SK-N-SH (cell line): ENCODE results near the gene MRPL52. TPM values are rescaled to one million over a fixed set of nuclear protein-coding genes. Genes with fewer than 3 reads are reported as not detected.

Experiments used
- CTCF ChIA-PET: fragments of 300-600, 350-600 bp; formaldehyde crosslinking; extraction: SDS; loops from one replicate; lab custom pipeline; 2021; lab: Yijun Ruan, JAX
- POLR2A ChIA-PET: fragments of 350-600 bp; sonication (Branson Sonifier 250); formaldehyde crosslinking; extraction: SDS; loops from one replicate; lab custom pipeline; 2020; ENCODE audit warnings: antibody characterized with exemption, inconsistent platforms; lab: Yijun Ruan, JAX
- DNase-seq: peaks from one replicate; pipeline ENCODE4 v3.0.0; 2012
- H2AFZ ChIP-seq: fragments of 200-600 bp; sonication (generic); 2 replicates; pipeline ENCODE4 v1.8.1; 2016; ENCODE audit warnings: antibody characterized with exemption, mild to moderate bottlenecking, low read depth
- H3F3A ChIP-seq: fragments of 200-600 bp; sonication (generic); replicated peaks from 2 replicates; pipeline ENCODE3; 2016; ENCODE audit warnings: antibody characterized with exemption, mild to moderate bottlenecking; ENCODE audit not compliant: insufficient read depth
- H3K27ac ChIP-seq, 2 experiments: fragments of 200-500 bp in 1 of 2; fragments of 200-600 bp in 1 of 2; sonication (Bioruptor generic) in 1 of 2; sonication (generic), shearing (Covaris generic) in 1 of 2; 2 replicates each; pipeline versions ENCODE4 v1.5.1 to v1.6.1; 2014 to 2016; ENCODE audit warnings: low read depth in 2 of 2, inconsistent platforms in 1 of 2, low read length in 1 of 2, mild to moderate bottlenecking in 1 of 2, mixed read lengths in 1 of 2
- H3K27me3 ChIP-seq: fragments of 200-600 bp; sonication (generic), shearing (Covaris generic); 2 replicates; pipeline ENCODE4 v1.6.1; 2016; ENCODE audit warnings: mixed run types; ENCODE audit not compliant: insufficient read depth
- H3K36me3 ChIP-seq, 2 experiments: fragments of 200-500 bp in 1 of 2; fragments of 200-600 bp in 1 of 2; sonication (Bioruptor generic) in 1 of 2; sonication (generic) in 1 of 2; replicated peaks in 1 of 2; 2 replicates each; pipeline versions ENCODE3 to v1.5.1; 2014 to 2016; ENCODE audit warnings: low read length in 1 of 2, mild to moderate bottlenecking in 1 of 2; ENCODE audit not compliant: insufficient read depth in 2 of 2, control insufficient read depth in 1 of 2
- H3K4me1 ChIP-seq, 2 experiments: fragments of 200-500 bp in 1 of 2; fragments of 200-600 bp in 1 of 2; sonication (Bioruptor generic) in 1 of 2; sonication (generic), shearing (Covaris generic) in 1 of 2; 2 replicates each; pipeline versions ENCODE4 v1.5.1 to v1.6.1; 2014 to 2016; ENCODE audit warnings: low read depth in 1 of 2, low read length in 1 of 2, mixed run types in 1 of 2; ENCODE audit not compliant: insufficient read depth in 2 of 2, control insufficient read depth in 1 of 2
- H3K4me2 ChIP-seq: fragments of 200-600 bp; sonication (generic), shearing (Covaris generic); 2 replicates; pipeline ENCODE4 v1.6.1; 2017; ENCODE audit warnings: mixed run types
- H3K4me3 ChIP-seq, 2 experiments: fragments of 200-500 bp in 1 of 2; fragments of 200-600 bp in 1 of 2; sonication (Bioruptor generic) in 1 of 2; sonication (generic), shearing (Covaris generic) in 1 of 2; 2 replicates each; pipeline versions ENCODE4 v1.5.1 to v1.8.1; 2014 to 2016; ENCODE audit warnings: low read depth in 2 of 2, inconsistent platforms in 1 of 2, low read length in 1 of 2, mild to moderate bottlenecking in 1 of 2, mixed read lengths in 1 of 2, moderate library complexity in 1 of 2
- H3K79me2 ChIP-seq: fragments of 200-600 bp; sonication (generic); 2 replicates; pipeline ENCODE4 v1.8.1; 2017; ENCODE audit warnings: mild to moderate bottlenecking; ENCODE audit not compliant: insufficient read depth
- H3K9ac ChIP-seq: fragments of 200-600 bp; sonication (generic); 2 replicates; pipeline ENCODE4 v1.6.1; 2017; ENCODE audit warnings: mixed run types
- H3K9me2 ChIP-seq: fragments of 200-600 bp; sonication (generic); 2 replicates; pipeline ENCODE4 v1.6.1; 2017; ENCODE audit warnings: mixed run types
- H3K9me3 ChIP-seq: fragments of 200-600 bp; sonication (generic); 2 replicates; pipeline ENCODE4 v1.6.1; 2017; ENCODE audit warnings: mixed run types, mild to moderate bottlenecking, moderate library complexity
- H4K20me1 ChIP-seq: fragments of 200-600 bp; sonication (generic); 2 replicates; pipeline ENCODE4 v1.6.1; 2017; ENCODE audit warnings: mild to moderate bottlenecking, mixed run types; ENCODE audit not compliant: insufficient read depth
- EZH2phosphoT487 ChIP-seq: fragments of 200-600 bp; sonication (generic); IDR thresholded peaks from 2 replicates; pipeline ENCODE4 v1.6.1; 2017; ENCODE audit warnings: low read depth, mixed run types, mild to moderate bottlenecking, antibody characterized with exemption, moderate library complexity, borderline replicate concordance
- FOXJ3 ChIP-seq: sonication (generic); formaldehyde crosslinking; IDR thresholded peaks from 2 replicates; pipeline ENCODE4 v1.5.1; 2020; ENCODE audit warnings: mild to moderate bottlenecking, missing genetic modification reagents
- FOXM1 ChIP-seq: IDR thresholded peaks from 2 replicates; pipeline ENCODE4 v1.4.0; 2012; ENCODE audit warnings: low read depth, mild to moderate bottlenecking
- MAX ChIP-seq: IDR thresholded peaks from 2 replicates; pipeline ENCODE4 v1.4.0; 2012; ENCODE audit warnings: low read depth
- NFIC ChIP-seq: IDR thresholded peaks from 2 replicates; pipeline ENCODE4 v1.4.0; 2012; ENCODE audit warnings: borderline replicate concordance
- NRF1 ChIP-seq: IDR thresholded peaks from 2 replicates; pipeline ENCODE4 v1.6.1; 2012; ENCODE audit warnings: low read depth, mild to moderate bottlenecking, low read length
- POLR2AphosphoS5 ChIP-seq: IDR thresholded peaks from 2 replicates; pipeline ENCODE4 v1.6.1; 2012; ENCODE audit warnings: low read depth, low read length
- RAD21 ChIP-seq: IDR thresholded peaks from 2 replicates; pipeline ENCODE4 v1.6.1; 2012; ENCODE audit warnings: mild to moderate bottlenecking, low read length
- RCOR1 ChIP-seq: fragments of 150-350 bp; IDR thresholded peaks from 2 replicates; pipeline ENCODE4 v1.6.1; 2017; ENCODE audit warnings: antibody characterized with exemption, low read length
- REST ChIP-seq: IDR thresholded peaks from 2 replicates; pipeline ENCODE4 v1.6.1; 2012; ENCODE audit warnings: mild to moderate bottlenecking, low read depth, low read length, moderate library complexity
- RFX5 ChIP-seq: IDR thresholded peaks from 2 replicates; pipeline ENCODE4 v1.6.1; 2012; ENCODE audit warnings: mild to moderate bottlenecking, improper control_type of control experiment, low read length
- RXRA ChIP-seq: IDR thresholded peaks from 2 replicates; pipeline ENCODE4 v1.4.0; 2012; ENCODE audit warnings: low read depth, mild to moderate bottlenecking, borderline replicate concordance
- SMC3 ChIP-seq: IDR thresholded peaks from 2 replicates; pipeline ENCODE4 v1.6.1; 2012; ENCODE audit warnings: low read depth, low read length, improper control_type of control experiment
- TAF1 ChIP-seq: IDR thresholded peaks from 2 replicates; pipeline ENCODE4 v1.6.1; 2012; ENCODE audit warnings: low read depth, mild to moderate bottlenecking, low read length, moderate library complexity, borderline replicate concordance
- TCF12 ChIP-seq: IDR thresholded peaks from 2 replicates; pipeline ENCODE4 v1.4.0; 2012
- WGBS: methylation state at CpG from one replicate; pipeline ENCODE4 v1.1.6; 2017; ENCODE audit warnings: low lambda C conversion rate; 5-methylcytosine and 5-hydroxymethylcytosine counted together
- polyA plus RNA-seq, 3 experiments: library from polyadenylated mRNA; depleted of rRNA; stranded (reverse); fragments of >200 nt; gene quantifications; 2 replicates each; pipeline ENCODE4 v1.2.3, GENCODE V29; 2012
- TF ChIP-seq, protein P1 (sequence below): IDR thresholded peaks from 2 replicates; pipeline ENCODE4 v1.4.0; 2012; ENCODE audit warnings: low read depth, borderline replicate concordance
- TF ChIP-seq, protein P2 (sequence below): IDR thresholded peaks from 2 replicates; pipeline ENCODE4 v1.4.0; 2012; ENCODE audit warnings: low read depth, borderline replicate concordance
- TF ChIP-seq, protein P3 (sequence below): IDR thresholded peaks from 2 replicates; pipeline ENCODE4; 2012
- TF ChIP-seq, protein P4 (sequence below): fragments of 200-600 bp; sonication (generic); IDR thresholded peaks from 2 replicates; pipeline ENCODE4 v1.6.1; 2017; ENCODE audit warnings: antibody characterized with exemption, mild to moderate bottlenecking, moderate library complexity

MRPL52 gene
- polyA plus RNA-seq, 1 of the 3 experiments (the other 2 are of a cell fraction), result 116 TPM

GRCh38 chr14:22843123-22843925 is 13.6 kb downstream of the MRPL52 start:
- Histone ChIP-seq H3K4me1 (peaks cover 8 to 15% of the 10 kb centered on the region in 2 experiments; a peak in 2 of 4 replicates), H3K4me3 (no peak overlapping the region), H3K9ac (no peak overlapping the region), H3K9me2 (no peaks in the 10 kb centered on the region), H4K20me1 (no peaks in the 10 kb centered on the region), H3K27me3 (no peaks in the 10 kb centered on the region), H3K36me3 (peaks cover 0 to 9% of the 10 kb centered on the region in 2 experiments), H3K9me3 (no peaks in the 10 kb centered on the region), H3K4me2 (no peak overlapping the region), H3K27ac (no peak overlapping the region), H2AFZ (no peak overlapping the region), H3K79me2 (peaks cover 24% of the 10 kb centered on the region), H3F3A (peaks cover 5% of the 10 kb centered on the region)
- WGBS, result 80% methylated on average over 20 of the region's 21 CpGs
- CTCF ChIA-PET, result interaction anchor here (1.1 to 1.8 kb wide), 2 partner anchors 9 to 10 kb away, joined by 4 to 7 read pairs; no protein-coding TSS in a partner anchor
- DNase-seq, result no peak
- POLR2A ChIA-PET, result no interaction called here
- TF ChIP-seq, protein P1, sequence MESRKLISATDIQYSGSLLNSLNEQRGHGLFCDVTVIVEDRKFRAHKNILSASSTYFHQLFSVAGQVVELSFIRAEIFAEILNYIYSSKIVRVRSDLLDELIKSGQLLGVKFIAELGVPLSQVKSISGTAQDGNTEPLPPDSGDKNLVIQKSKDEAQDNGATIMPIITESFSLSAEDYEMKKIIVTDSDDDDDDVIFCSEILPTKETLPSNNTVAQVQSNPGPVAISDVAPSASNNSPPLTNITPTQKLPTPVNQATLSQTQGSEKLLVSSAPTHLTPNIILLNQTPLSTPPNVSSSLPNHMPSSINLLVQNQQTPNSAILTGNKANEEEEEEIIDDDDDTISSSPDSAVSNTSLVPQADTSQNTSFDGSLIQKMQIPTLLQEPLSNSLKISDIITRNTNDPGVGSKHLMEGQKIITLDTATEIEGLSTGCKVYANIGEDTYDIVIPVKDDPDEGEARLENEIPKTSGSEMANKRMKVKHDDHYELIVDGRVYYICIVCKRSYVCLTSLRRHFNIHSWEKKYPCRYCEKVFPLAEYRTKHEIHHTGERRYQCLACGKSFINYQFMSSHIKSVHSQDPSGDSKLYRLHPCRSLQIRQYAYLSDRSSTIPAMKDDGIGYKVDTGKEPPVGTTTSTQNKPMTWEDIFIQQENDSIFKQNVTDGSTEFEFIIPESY, result no peak
- TF ChIP-seq POLR2AphosphoS5 (no peak), RCOR1 (no peak), TCF12 (no peak), FOXJ3 (no peak), SMC3 (no peak), NFIC (no peak), RFX5 (no peak), RXRA (no peak), TAF1 (no peak), NRF1 (no peak), REST (no peak), MAX (no peak), EZH2phosphoT487 (no peak), FOXM1 (no peak), RAD21 (no peak)
- TF ChIP-seq, protein P2, sequence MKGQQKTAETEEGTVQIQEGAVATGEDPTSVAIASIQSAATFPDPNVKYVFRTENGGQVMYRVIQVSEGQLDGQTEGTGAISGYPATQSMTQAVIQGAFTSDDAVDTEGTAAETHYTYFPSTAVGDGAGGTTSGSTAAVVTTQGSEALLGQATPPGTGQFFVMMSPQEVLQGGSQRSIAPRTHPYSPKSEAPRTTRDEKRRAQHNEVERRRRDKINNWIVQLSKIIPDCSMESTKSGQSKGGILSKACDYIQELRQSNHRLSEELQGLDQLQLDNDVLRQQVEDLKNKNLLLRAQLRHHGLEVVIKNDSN, result no peak
- TF ChIP-seq, protein P3, sequence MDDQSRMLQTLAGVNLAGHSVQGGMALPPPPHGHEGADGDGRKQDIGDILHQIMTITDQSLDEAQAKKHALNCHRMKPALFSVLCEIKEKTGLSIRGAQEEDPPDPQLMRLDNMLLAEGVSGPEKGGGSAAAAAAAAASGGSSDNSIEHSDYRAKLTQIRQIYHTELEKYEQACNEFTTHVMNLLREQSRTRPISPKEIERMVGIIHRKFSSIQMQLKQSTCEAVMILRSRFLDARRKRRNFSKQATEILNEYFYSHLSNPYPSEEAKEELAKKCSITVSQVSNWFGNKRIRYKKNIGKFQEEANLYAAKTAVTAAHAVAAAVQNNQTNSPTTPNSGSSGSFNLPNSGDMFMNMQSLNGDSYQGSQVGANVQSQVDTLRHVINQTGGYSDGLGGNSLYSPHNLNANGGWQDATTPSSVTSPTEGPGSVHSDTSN, result no peak
- TF ChIP-seq, protein P4, sequence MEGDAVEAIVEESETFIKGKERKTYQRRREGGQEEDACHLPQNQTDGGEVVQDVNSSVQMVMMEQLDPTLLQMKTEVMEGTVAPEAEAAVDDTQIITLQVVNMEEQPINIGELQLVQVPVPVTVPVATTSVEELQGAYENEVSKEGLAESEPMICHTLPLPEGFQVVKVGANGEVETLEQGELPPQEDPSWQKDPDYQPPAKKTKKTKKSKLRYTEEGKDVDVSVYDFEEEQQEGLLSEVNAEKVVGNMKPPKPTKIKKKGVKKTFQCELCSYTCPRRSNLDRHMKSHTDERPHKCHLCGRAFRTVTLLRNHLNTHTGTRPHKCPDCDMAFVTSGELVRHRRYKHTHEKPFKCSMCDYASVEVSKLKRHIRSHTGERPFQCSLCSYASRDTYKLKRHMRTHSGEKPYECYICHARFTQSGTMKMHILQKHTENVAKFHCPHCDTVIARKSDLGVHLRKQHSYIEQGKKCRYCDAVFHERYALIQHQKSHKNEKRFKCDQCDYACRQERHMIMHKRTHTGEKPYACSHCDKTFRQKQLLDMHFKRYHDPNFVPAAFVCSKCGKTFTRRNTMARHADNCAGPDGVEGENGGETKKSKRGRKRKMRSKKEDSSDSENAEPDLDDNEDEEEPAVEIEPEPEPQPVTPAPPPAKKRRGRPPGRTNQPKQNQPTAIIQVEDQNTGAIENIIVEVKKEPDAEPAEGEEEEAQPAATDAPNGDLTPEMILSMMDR, result no peak
